SH-SY5Y (cell line): ENCODE data around the gene DHRS3.

Source experiments
- GATA2 ChIP-seq: IDR thresholded peaks from 2 replicates; pipeline ENCODE4 v1.6.1; 2011; ENCODE audit warnings: mild to moderate bottlenecking, low read depth, low read length
- GATA3 ChIP-seq: IDR thresholded peaks from 2 replicates; pipeline ENCODE4 v1.6.1; 2011; ENCODE audit warnings: low read depth, mild to moderate bottlenecking, low read length, moderate library complexity

DNA sequence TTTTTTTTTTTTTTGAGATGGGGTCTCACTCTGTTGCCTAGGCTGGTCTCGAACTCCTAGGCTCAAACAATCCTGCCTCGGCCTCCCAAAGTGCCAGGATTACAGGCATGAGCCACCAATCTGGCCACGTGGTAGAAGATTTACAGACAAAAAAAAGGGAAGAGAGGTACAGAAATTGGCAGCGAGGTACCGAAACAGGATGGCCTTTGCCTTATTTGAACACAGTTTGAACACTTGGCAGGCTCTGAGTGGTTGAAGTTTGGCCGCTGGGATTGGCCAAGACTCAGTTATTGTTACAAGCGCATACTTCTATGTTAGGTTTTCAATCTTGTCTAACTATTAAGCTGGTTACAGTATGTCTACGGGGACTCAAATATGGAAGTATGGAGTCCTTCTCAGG lies 19.7 kb upstream of the DHRS3 start:
- TF ChIP-seq GATA2, result no peak
- no peak for TF ChIP-seq GATA3
